ENCODE data around the gene ZFC3H1.

Gene ZFC3H1

DNA sequence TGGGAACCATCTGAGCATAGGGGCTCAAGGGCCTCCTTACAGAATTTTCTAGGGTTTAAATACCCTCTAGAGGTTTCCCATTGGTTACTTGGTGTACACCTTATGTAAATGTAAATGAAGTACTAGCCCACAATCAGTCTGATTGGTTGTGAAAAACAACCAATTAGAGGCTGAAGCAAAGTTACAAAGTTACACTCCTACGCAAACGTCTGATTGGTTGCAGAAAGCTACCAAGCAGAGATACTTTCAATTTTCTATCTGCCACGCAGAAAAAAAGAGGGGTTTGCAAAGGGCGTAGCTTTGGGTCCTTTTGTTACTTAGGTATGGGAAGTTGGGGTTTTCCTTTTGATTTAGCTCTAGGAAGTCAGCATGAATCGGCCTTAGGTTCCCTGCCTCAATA is 20.4 kb upstream of the ZFC3H1 start:
- DNase-seq (ENCODE audit: low read depth in 2 of 2): no peak

DNA sequence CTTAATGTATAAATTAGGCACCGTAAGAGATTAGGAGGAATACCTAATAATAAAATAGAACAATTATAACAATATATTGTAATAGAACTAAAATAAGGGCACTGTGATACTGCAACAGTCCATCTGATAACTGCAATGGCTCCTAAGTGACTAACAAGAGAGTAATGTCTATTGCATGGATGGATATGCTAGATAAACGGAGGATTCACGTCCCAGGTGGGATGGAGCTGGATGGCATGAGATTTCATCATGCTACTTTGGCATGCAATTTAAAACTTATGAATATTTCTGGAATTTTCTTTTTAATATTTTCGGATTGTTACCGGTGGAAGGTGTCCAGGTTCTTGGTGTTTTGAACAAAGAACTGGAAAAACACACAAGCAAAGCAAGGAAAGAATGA is 20.0 kb upstream of the ZFC3H1 start:
- no peak for DNase-seq (ENCODE audit: low read depth in 2 of 2)

DNA sequence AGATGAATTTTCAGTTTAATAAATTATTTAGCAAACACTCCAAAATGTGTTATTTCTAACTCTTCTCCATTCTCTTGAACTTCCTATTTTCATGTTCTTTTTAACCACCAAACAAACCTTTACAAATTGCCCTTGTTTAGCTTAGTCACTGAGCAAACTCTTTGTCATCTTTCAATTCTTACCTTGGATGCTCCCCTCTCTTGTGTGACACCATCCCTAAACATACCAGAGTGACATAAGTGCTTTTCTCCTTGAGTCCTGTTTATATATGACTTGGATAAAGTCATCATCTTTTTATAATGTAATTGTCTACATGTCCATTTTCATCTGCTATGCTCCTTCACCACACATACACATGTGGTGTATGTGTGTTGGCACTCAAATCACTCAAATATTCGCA is 18.8 kb upstream of the ZFC3H1 start:
- DNase-seq (ENCODE audit: low read depth in 2 of 2): no peak

DNA sequence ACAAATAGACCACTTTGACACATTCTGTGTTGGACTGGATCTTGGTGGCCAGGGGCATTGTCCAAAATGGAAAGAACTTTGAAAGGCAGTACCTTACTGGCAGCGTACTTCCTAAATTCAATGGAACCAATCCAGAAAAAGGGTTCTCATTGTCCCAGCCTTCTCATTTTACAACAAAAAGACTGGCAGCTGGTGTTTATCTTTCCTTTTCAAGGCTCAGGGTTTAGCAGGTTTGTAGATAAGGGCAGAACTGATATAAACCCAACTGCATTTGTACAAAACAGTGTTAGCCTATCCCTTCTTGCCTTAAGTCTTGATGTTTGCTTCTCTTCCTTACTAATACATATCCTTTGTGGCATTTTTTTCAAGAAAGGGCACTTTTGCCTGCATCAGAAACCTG is 8.2 kb upstream of the ZFC3H1 start:
- no peak for DNase-seq (ENCODE audit: low read depth in 2 of 2)

DNA sequence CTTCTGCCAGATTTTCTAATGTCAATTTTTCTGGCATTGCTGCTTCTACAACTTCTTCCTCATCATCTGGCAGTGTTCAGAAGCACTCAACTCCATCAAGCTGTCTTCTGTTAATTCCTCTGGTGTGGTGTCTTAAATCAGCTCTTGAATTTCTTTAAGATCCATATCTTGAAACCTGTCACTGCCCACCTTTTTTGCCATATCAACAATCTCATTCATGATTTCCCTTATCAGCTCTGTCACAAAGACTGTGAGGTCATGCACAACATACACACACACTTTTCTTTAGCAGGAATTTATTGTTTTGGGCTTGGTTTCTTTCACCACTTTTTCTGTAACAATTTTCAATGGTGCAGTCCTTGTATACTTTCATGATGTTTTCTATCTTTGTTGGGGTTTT is 7.7 kb upstream of the ZFC3H1 start:
- no peak for DNase-seq (ENCODE audit: low read depth in 2 of 2)

DNA sequence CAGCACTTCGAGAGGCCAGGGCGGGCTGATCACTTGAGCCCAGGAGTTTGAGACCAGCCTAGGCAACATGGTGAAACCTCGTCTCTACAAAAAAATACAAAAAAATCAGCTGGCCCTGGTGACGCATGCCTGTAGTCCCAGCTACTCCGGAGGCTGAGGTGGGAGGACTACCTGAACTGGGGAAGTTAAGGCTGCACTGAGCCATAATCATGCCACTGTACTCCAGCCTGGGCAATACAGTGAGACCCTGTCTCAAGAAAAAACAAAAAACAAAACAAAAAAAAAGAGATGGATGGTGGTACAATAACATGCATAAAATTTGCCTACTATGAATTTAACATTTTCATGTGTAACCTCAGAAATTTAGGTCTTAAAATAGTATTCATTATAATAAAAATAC is 2.6 kb upstream of the ZFC3H1 start:
- DNase-seq (ENCODE audit: low read depth in 2 of 2): no peak

DNA sequence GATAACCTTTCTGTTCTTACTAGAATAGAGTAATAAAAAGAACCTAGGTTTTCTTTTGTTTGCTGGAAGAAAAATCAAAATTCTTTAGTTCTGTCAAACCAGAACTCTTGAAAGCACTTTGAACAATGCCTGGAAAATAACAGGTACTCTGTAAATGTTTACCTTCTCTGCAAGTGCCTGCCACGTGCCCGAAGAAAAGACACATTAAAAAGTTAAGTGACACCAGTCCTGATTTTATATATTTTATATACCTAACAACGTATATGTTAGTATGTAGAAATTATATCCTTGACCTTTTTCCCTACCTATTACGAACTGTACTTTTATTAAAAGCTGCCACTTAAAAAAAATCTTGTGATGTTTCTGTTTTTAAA is 1.4 kb upstream of the ZFC3H1 start:
- no peak for DNase-seq (ENCODE audit: low read depth in 2 of 2)

DNA sequence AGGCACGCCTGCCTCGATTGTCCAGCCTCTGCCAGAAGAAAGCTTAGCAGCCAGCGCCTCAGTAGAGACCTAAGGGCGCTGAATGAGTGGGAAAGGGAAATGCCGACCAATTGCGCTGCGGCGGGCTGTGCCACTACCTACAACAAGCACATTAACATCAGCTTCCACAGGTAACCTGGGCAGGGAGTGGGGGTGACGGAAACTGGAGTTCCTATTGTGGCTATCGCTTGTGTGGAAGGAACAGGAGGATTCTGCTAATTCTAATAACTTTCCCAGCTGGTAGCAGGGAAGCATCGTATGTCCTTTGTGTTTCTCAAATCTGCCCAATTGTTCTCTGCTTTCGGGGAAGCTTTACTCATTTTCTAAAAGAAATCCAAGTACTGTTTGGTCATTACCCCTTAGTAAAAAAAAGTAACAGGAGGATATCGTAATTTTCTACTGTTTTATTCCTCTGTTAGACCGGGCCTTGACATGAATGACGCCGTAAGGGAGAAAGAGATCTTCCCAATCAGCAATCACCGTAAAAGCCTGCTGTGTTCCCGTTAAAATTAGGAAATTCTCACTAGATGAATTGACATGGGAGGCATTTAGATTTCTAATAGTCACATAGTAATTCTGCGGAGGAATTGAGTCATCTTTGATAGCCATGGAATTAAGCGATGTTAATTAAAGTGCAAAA is 902 bp upstream of the ZFC3H1 start:
- no peak for DNase-seq (ENCODE audit: low read depth in 2 of 2)

DNA sequence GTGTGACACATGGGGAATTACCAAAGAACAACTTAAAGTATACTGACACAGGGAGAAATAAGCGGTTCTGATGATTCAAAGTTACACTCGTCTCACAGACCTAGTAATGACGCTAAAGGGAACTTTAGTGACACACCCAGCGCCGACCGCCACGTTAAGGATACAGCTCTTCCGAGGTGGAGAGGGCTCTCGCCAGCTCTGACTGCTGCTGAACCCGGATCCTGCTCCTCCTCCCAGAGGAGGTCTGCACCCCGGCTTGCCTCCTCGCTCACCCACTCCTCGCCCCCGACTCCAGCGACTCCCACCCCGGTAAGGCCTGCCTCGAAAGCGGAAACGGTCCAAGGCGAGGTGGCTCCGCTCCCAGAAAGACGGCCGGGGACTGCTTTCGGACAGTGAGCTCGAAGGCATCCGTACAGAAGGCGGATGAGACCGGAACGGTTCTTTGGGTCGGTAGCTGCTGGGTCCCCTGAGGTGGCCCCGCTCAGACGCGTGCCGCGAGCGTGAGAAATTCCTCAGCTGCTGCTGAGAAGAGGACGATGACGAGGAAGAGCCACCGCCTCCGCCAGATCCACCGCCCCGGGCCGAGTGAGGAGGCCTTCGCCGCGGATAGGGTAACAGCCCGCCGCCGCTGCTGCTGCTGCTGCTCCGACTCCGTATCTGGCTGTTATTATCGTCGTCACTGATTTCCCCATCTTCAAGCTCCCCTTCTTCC is 643 bp downstream of the ZFC3H1 start:
- peak; percentile 49 to 60 for DNase-seq (ENCODE audit: low read depth in 2 of 2)

DNA sequence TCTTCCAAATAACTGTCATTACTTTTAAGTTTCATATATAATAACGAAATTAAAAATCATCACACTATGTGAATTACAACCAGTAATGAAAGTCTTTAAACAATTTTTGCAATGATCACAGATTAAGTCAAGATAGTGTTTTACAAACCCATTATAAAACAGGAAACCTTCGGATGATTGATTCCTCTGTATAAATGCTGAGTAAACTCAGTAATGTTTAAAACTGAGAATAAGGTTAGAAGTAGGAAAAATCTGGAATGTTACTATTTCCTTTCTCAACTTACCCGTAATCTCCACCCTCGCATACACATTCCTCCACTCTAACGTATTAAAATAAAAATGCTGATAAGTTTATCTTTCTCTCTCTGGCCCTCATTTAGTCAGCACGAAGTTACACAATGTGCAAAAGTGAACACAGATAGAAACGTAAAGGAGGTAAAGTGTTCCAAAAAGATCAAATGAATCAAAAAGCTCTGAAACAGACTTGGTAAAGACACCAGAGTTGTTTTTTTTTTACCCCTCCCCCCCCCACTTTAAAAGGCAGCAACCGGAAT is 1.6 kb downstream of the ZFC3H1 start:
- DNase-seq (ENCODE audit: low read depth in 2 of 2): no peak

DNA sequence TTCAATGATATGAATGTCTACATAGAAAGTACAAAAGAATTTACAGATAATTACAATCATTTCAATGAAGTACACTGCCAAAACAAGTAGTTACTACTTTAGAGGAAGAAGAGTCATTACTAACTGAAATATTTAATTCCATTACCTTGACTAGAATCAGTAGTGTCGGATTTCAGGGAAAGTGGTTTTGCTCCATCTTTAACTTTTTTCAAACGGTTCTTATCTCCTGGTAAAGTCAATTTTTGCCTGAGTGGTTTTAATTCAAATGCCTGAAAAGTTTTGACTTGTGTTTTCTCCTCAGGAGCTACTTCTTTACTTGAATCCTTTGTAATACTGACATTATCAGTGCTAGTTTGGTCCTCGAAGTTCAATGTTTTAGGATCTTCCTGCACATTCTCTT is 6.9 kb downstream of the ZFC3H1 start:
- DNase-seq (ENCODE audit: low read depth in 2 of 2): no peak

DNA sequence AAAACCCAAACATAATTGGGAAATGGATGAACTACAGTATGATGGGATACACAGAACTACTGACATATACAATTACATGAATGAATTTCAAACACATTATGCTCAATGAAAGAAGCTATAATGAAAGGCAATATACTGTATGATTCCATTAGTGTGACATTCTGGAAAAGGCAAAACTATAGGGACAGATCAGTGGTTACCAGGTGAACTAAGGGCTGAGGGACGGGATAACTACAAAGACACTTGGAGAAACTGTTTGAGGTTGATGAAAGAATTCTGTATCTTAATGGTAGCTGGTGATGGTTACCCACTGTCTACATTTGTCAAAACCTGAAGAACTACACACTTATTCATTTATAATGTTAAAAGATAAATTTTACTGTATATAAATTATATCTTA is 7.7 kb downstream of the ZFC3H1 start:
- no peak for DNase-seq (ENCODE audit: low read depth in 2 of 2)

DNA sequence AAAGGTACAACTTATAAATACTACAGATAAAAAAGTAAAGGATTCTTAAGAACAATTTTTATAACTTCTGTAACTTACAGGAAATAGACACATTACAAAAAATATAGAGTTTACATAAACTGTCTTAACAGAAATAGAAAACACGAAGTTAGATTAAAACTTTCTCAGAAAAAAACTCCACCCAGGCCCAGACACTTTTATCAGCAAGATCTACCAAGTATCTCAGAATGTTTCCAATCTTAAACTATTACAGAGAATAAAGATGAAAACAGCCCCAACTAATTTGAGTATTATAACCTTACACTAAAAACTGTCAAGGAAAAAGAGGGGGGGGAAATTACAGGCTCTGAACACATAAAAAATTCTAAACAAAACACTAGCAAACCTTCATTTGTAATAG is 8.2 kb downstream of the ZFC3H1 start:
- DNase-seq (ENCODE audit: low read depth in 2 of 2): no peak

DNA sequence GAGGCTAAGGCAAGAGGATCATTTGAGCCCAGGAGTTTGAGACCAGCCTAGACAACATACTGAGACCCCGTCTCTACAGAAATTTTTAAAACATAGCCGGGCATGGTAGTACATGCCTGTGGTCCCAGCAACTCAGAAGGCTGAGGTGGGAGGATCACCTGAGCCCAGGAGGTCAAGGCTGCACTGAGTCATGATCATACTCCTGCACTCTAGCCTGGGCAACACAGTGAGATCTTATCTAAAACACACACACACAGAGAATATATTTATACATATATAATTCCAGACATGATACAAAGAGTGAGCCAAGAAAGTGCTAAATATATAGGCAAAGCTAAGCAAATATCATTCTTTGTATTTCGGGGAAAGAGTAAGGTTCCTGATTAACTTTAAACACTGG is 9.4 kb downstream of the ZFC3H1 start:
- DNase-seq (ENCODE audit: low read depth in 2 of 2): no peak

DNA sequence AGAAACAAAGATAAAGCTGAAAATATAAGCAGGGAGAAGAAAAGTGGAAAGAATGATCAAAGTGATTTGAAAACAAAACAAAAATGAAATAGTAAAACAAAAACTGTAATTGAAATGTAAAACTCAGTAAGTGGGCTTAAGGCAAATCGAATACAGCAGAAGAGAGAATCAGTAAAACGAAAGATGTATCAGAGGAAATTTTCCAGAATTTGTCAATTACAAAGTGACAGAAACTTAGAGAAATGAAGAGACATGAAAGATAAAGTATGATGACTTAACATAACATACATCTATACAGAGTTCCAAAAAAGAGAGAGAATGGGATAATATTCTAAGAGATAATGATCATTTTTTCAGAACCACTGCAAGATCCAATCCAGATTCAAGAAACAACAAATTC is 10.5 kb downstream of the ZFC3H1 start:
- no peak for DNase-seq (ENCODE audit: low read depth in 2 of 2)

DNA sequence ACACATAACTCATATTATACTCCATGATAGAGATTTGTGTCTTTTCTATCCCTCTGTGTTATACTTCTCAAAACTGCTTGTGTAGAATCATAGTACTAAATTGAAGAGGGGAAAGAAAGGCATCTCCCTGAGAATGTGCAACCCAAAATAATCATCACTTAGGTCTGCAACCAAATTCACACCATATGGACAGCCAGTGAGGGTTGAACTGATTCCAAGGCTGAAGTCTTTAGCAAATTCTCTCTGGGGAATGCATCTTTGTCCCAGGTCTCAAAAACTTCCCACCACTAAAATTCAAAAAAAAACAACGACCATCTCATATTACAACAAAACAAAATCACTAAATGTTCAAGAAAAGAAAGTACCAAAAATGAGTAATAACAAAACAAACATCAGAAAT is 11.0 kb downstream of the ZFC3H1 start:
- no peak for DNase-seq (ENCODE audit: low read depth in 2 of 2)

DNA sequence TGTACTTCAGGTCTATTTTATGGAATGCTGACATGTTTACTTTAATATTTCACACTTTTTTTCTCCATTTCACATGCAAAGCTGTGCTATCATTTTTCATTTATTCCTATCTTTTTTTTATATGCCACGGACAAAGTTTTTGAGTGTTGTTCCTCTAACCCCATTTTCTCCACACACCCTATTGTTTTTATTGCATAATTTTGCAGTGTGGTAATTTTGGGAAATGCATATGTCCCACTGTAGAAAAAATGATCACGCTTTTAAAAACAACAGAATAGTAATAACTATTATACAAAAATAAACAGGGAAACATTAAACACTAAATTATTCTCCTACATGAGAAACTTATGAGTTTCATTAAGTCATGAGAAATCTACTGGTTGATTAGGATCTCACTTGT is 14.2 kb downstream of the ZFC3H1 start:
- DNase-seq (ENCODE audit: low read depth in 2 of 2): no peak

DNA sequence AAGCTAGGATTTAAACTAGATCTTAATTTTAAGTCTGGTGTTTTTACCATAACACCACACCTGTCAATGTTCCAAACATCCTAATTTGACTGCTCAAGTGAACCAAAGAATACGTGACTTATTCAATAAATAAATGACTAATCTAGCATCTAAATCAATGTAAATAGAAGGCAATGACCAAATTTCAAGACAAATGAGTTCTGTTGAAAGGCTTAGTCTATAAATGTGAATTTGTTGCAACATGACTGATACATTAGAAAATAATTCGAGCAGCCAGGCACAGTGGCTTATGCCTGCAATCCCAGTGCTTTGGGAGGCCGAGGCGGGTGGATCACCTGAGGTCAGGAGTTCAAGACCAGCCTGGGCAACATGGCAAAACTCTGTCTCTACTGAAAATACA is 15.1 kb downstream of the ZFC3H1 start:
- DNase-seq (ENCODE audit: low read depth in 2 of 2): no peak

DNA sequence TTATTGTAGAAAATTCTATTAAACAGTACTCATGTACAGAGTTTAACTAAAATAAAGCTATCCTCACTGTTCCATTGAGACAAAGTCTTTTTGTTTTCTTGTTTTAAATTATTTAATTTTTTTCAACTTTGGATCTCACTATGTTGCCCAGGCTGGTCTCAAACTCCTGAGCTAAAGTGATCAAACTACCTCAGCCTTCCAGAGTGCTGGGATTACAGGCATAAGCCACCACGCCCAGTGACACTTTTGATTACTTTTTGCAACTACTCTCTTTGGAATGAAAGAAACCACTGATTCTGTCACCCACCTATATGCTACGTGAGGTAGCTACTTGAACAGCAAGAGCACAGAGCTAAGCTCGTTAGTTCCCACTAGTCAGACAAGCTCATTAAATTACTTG is 17.1 kb downstream of the ZFC3H1 start:
- no peak for DNase-seq (ENCODE audit: low read depth in 2 of 2)

DNA sequence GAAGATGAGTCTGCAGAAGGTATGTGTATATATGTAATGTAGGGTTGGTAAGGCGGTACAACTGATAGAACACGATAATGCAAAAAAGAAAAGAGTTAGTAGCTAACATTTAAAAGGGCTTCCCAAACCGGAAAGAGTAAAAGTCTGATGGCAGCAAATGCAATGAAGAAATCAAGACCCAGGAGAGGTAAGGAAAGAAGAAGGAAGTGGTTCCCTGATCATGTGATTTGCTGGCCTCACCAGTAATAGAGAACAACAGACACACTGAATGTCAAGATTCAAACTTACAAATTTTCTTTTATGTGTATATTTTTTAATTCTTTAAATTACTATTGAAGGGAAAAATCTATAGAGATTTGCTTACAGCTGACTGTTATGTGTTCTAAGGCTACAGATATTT is 18.4 kb downstream of the ZFC3H1 start:
- no peak for DNase-seq (ENCODE audit: low read depth in 2 of 2)

DNA sequence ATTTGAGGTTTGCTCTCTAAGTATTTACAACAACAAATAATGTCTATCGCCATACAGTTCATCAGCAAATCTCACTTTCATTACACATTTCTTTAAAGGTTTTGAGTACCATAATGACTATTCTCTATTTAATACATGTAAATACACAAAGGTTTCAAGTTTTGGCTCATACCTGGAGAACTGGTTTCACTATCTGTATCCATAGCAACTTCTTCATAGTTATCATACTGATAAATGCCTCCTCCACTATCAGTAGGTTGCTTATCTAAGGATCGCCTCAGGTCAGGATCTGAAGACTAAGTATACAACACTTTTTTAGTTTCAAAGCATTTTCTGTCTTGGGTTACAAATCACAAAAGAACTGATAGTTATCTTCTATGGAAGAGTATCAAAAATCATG is 21.4 kb downstream of the ZFC3H1 start:
- no peak for DNase-seq (ENCODE audit: low read depth in 2 of 2)

DNA sequence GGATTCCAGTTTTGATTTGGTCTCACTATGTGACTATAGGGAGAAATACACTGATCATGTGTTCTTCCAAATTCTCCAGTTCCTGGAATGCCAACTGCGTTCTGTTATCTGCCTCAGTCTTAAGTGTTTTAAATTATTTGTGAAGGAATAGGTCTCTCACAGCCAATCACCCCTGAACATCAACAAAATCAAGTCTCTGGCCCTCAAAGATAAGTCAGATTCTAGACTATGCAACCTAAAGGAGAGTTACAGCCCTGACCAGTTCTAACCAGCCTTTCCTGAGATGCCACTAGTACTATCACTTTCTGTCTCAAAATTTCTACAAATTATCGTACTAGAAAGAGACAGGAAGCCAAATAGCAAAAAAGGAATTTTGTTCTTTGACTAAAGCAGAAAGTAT is 22.3 kb downstream of the ZFC3H1 start:
- no peak for DNase-seq (ENCODE audit: low read depth in 2 of 2)

DNA sequence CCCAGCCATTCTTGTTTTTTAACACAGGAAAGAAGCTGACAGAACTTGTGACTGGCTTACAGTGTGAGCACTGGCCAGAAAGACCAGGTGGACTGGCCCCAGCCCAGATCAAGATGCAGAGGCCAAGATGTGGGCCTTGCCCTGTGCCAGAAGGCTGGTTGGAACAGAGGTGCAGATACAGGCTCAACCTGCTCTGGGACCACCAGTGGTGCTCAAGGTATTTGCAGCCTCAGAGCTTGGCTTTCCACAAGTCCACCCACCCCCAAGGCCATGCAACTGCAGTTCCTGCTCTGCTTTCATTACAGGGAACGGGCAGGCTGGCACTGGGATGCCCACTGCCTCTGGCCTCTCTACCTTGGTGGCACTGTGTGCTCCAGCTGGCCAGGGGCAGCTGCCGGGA is 23.3 kb downstream of the ZFC3H1 start:
- no peak for DNase-seq (ENCODE audit: low read depth in 2 of 2)

DNA sequence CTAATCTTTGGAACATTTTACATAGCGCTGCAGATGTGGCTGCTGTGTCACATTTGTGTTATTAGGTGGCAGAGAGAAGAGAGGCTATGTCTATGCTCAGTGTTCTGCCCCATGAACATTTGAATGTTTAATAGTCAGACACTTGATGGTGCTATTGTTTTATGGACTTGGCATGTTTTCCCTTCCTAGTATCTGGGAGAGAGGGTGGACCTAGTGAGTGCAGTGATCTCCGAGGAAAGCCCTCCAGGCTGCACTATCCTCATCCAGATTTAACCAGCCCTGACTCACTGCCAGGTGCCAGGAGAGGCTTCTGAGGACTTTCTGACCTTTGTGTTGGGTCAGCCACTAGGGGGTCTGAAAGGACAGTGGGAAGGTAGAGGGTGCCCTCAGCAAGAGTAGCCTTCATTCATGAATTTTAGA is 24.3 kb downstream of the ZFC3H1 start:
- no peak for DNase-seq (ENCODE audit: low read depth in 2 of 2)
